Thymus (tissue), 11 donors: ENCODE results near the gene B4GAT1. TPM values are rescaled to one million over a fixed set of nuclear protein-coding genes. Genes with fewer than 3 reads are reported as not detected.
"Not testable (repeated sequence)": the region's sequence is repeated elsewhere in the genome, so short reads cannot be mapped to it uniquely, and the experiment has no call there.

Experiments used
- DNase-seq, 9 donors: peaks; one replicate each; pipeline ENCODE4 v3.0.0-alpha.2; 2013; ENCODE audit warnings: low spot score in 9 of 9, low read depth in 6 of 9, missing footprints in 1 of 9
- H3K27ac ChIP-seq, 2 donors: one replicate each; pipeline ENCODE4 v1.5.1; 2013; ENCODE audit warnings: control low read depth in 1 of 2, low read depth in 1 of 2, low read length in 1 of 2, mild to moderate bottlenecking in 1 of 2, moderate library complexity in 1 of 2
- H3K27me3 ChIP-seq, 2 donors: one replicate each; pipeline ENCODE4 v1.5.1; 2013; ENCODE audit warnings: low read length in 1 of 2; ENCODE audit not compliant: control insufficient read depth in 2 of 2, insufficient read depth in 1 of 2
- H3K36me3 ChIP-seq, 2 donors: one replicate each; pipeline ENCODE4 v1.5.1; 2013; ENCODE audit warnings: low read length in 1 of 2, mild to moderate bottlenecking in 1 of 2, moderate library complexity in 1 of 2; ENCODE audit not compliant: control insufficient read depth in 2 of 2, insufficient read depth in 2 of 2
- H3K4me1 ChIP-seq, 2 donors: one replicate each; pipeline ENCODE4 v1.5.1; 2013; ENCODE audit warnings: low read length in 2 of 2; ENCODE audit not compliant: control insufficient read depth in 2 of 2, insufficient read depth in 2 of 2
- H3K4me3 ChIP-seq, 2 donors: one replicate each; pipeline ENCODE4 v1.5.1; 2013; ENCODE audit warnings: low read length in 2 of 2, control low read depth in 1 of 2, mild to moderate bottlenecking in 1 of 2
- H3K9me3 ChIP-seq, 2 donors: one replicate each; pipeline ENCODE4 v1.5.1; 2013; ENCODE audit warnings: low read length in 1 of 2, mild to moderate bottlenecking in 1 of 2; ENCODE audit not compliant: control insufficient read depth in 2 of 2, insufficient read depth in 1 of 2
- WGBS: extraction: QIAGEN DNeasy Blood & Tissue Kit; methylation state at CpG from one replicate; pipeline ENCODE4 v1.1.7; 2013; 5-methylcytosine and 5-hydroxymethylcytosine counted together
- polyA plus RNA-seq: library from polyadenylated mRNA; stranded (reverse); fragments of 200-250 nt; gene quantifications from one replicate; pipeline ENCODE4 v1.2.3, GENCODE V29; 2013
- total RNA-seq: library from RNA; stranded (reverse); fragments of 120-200 nt; gene quantifications from one replicate; pipeline ENCODE4 v1.2.4, GENCODE V29; 2013
- donor health status: healthy.

B4GAT1 gene
- total and polyA plus RNA-seq, 2 donors, result 9.9 to 10.3 TPM

GRCh38 chr11:66373690-66374287 is 26.4 kb upstream of the B4GAT1 start:
- not testable (repeated sequence) for H3K36me3 ChIP-seq, DNase-seq

GRCh38 chr11:66373265-66373664 is 25.8 kb upstream of the B4GAT1 start:
- no peak for DNase-seq
- H3K9me3 ChIP-seq, result peaks cover 1 to 5% of the 10 kb centered on the region in 2 donors
- WGBS, result 92% methylated on average over 5 of the region's 5 CpGs
- H3K4me1 ChIP-seq, result peaks cover 10 to 21% of the 10 kb centered on the region in 2 donors
- peaks cover 0 to 6% of the 10 kb centered on the region in 2 donors for H3K27me3 ChIP-seq
- peaks cover 2 to 3% of the 10 kb centered on the region in 2 donors for H3K36me3 ChIP-seq
- no peak overlapping the region for H3K27ac ChIP-seq
- no peak overlapping the region for H3K4me3 ChIP-seq

More at GRCh38 chr11:66373690-66374287, 26.4 kb upstream of the B4GAT1 start:
- WGBS, result 92% methylated on average over 9 of the region's 9 CpGs
- H3K27me3 ChIP-seq, H3K9me3 ChIP-seq, H3K4me3 ChIP-seq, H3K27ac ChIP-seq: not testable (repeated sequence)
- peaks cover 10 to 21% of the 10 kb centered on the region in 2 donors for H3K4me1 ChIP-seq

GRCh38 chr11:66371627-66372415 is 24.4 kb upstream of the B4GAT1 start, which contains the start of gene SLC29A2:
Gene SLC29A2, minus strand, starts transcription at chr11:66371760. Its CDS starts 169 bp downstream, at chr11:66371591.
- peaks cover 1 to 5% of the 10 kb centered on the region in 2 donors for H3K9me3 ChIP-seq
- H3K36me3 ChIP-seq, result peaks cover 2 to 7% of the 10 kb centered on the region in 2 donors
- H3K27me3 ChIP-seq, result peaks cover 0 to 6% of the 10 kb centered on the region in 2 donors
- under 1% methylated on average over 72 of the region's 72 CpGs for WGBS
- DNase-seq, result peak in 8 of 9 donors; percentile 55 to 91 (median 78)
- H3K4me1 ChIP-seq, result peaks cover 10 to 21% of the 10 kb centered on the region in 2 donors
- H3K27ac ChIP-seq, result peak within 1 kb of the TSS; percentile 92
- H3K4me3 ChIP-seq, result peak within 1 kb of the TSS; percentile 70 to 78

GRCh38 chr11:66369073-66369894 is 21.9 kb upstream of the B4GAT1 start:
- Histone ChIP-seq H3K9me3 (peaks cover 1 to 5% of the 10 kb centered on the region in 2 donors), H3K27me3 (peaks cover 0 to 6% of the 10 kb centered on the region in 2 donors), H3K27ac (no peak overlapping the region), H3K36me3 (peaks cover 2 to 7% of the 10 kb centered on the region in 2 donors), H3K4me1 (peaks cover 10 to 21% of the 10 kb centered on the region in 2 donors), H3K4me3 (no peak overlapping the region)
- 98% methylated on average over 25 of the region's 25 CpGs for WGBS
- DNase-seq, result no peak

- Histone ChIP-seq H3K9me3 (peaks cover 1 to 8% of the 10 kb centered on the region in 2 donors), H3K27ac (no peak overlapping the region), H3K36me3 (peaks cover 2 to 7% of the 10 kb centered on the region in 2 donors), H3K4me3 (no peak overlapping the region), H3K4me1 (peaks cover 10 to 21% of the 10 kb centered on the region in 2 donors), H3K27me3 (peaks cover 0 to 6% of the 10 kb centered on the region in 2 donors)
- WGBS, result 97% methylated on average over 6 of the region's 6 CpGs
- DNase-seq, result no peak
These were observed 21.1 kb upstream of the B4GAT1 start for GRCh38 chr11:66368484-66368883.

- H3K27ac ChIP-seq, result no peak overlapping the region
- H3K4me1 ChIP-seq, result peaks cover 10 to 14% of the 10 kb centered on the region in 2 donors
- 97% methylated on average over 15 of the region's 15 CpGs for WGBS
- H3K4me3 ChIP-seq, result no peak overlapping the region
- H3K9me3 ChIP-seq, result peaks cover 1 to 8% of the 10 kb centered on the region in 2 donors
- peaks cover 2 to 7% of the 10 kb centered on the region in 2 donors for H3K36me3 ChIP-seq
- DNase-seq, result no peak
- H3K27me3 ChIP-seq, result peaks cover 0 to 6% of the 10 kb centered on the region in 2 donors
These were observed 20.3 kb upstream of the B4GAT1 start for GRCh38 chr11:66367561-66368312.

GRCh38 chr11:66366844-66367477 is 19.5 kb upstream of the B4GAT1 start:
- 98% methylated on average over 8 of the region's 8 CpGs for WGBS
- H3K4me1 ChIP-seq, result peaks cover 6 to 7% of the 10 kb centered on the region in 2 donors
- H3K36me3 ChIP-seq, result peaks cover 2 to 14% of the 10 kb centered on the region in 2 donors
- no peak overlapping the region for H3K27ac ChIP-seq
- peaks cover 0 to 6% of the 10 kb centered on the region in 2 donors for H3K27me3 ChIP-seq
- H3K4me3 ChIP-seq, result no peak overlapping the region
- H3K9me3 ChIP-seq, result peaks cover 1 to 8% of the 10 kb centered on the region in 2 donors
- DNase-seq, result no peak
